K562 (cell line): ENCODE data around the gene DOCK8. TPM values are rescaled to one million over a fixed set of nuclear protein-coding genes. Genes with fewer than 3 reads are reported as not detected.

Experiments used
- ARNT ChIP-seq, 2 experiments: fragments of 450-650 bp; IDR thresholded peaks; 2 replicates each; pipeline ENCODE4 v1.6.1; 2016; ENCODE audit warnings: mild to moderate bottlenecking in 1 of 2
- BHLHE40 ChIP-seq: IDR thresholded peaks from 2 replicates; pipeline ENCODE4 v1.6.1; 2011; ENCODE audit warnings: low read length, improper control_type of control experiment
- ELF2 ChIP-seq: fragments of 250-450 bp; sonication (Bioruptor Pico); IDR thresholded peaks from 2 replicates; pipeline ENCODE4 v1.5.0; 2021; ENCODE audit warnings: mild to moderate bottlenecking
- ERF ChIP-seq: fragments of 450-650 bp; formaldehyde crosslinking; IDR thresholded peaks from 2 replicates; pipeline ENCODE4 v1.4.0; 2020; ENCODE audit warnings: mild to moderate bottlenecking, mixed read lengths
- ESRRB ChIP-seq: fragments of 250-450 bp; sonication (Bioruptor Pico); IDR thresholded peaks from 2 replicates; pipeline ENCODE4 v1.5.0; 2020; ENCODE audit warnings: mild to moderate bottlenecking, moderate library complexity, borderline replicate concordance
- MTA2 ChIP-seq: fragments of 450-650 bp; IDR thresholded peaks from 2 replicates; pipeline ENCODE4 v1.6.1; 2016; ENCODE audit warnings: low read depth
- NCOA6 ChIP-seq: fragments of 450-650 bp; IDR thresholded peaks from 2 replicates; pipeline ENCODE4 v1.6.1; 2017; ENCODE audit warnings: mild to moderate bottlenecking
- RCOR1 ChIP-seq, 2 experiments: IDR thresholded peaks; 2 replicates each; pipeline ENCODE4 v1.6.1; 2012; ENCODE audit warnings: low read depth in 2 of 2, low read length in 2 of 2, borderline replicate concordance in 1 of 2, improper control_type of control experiment in 1 of 2
- RFX5 ChIP-seq: IDR thresholded peaks from 2 replicates; pipeline ENCODE4 v1.6.1; 2011; ENCODE audit warnings: low read depth, mild to moderate bottlenecking, improper control_type of control experiment, low read length
- SIN3A ChIP-seq, 2 experiments: fragments of 150-350 bp in 1 of 2; IDR thresholded peaks; 2 replicates each; pipeline ENCODE4 v1.6.1; 2011 to 2016; ENCODE audit warnings: borderline replicate concordance in 2 of 2, low read depth in 2 of 2, low read length in 2 of 2, mild to moderate bottlenecking in 2 of 2, moderate library complexity in 2 of 2; ENCODE audit not compliant: control insufficient read depth in 1 of 2
- SMAD4 ChIP-seq: fragments of 250-450 bp; sonication (Bioruptor Pico); conservative IDR thresholded peaks from 2 replicates; pipeline ENCODE4 v1.8.0; 2021; ENCODE audit warnings: inconsistent platforms, mild to moderate bottlenecking, moderate library complexity
- SMARCA4 ChIP-seq: fragments of 450-650 bp; IDR thresholded peaks from 2 replicates; pipeline ENCODE4 v1.6.1; 2016
- TCFL5 ChIP-seq: fragments of 250-450 bp; sonication (Bioruptor Pico); conservative IDR thresholded peaks from 2 replicates; pipeline ENCODE4 v1.6.1; 2021; ENCODE audit warnings: mild to moderate bottlenecking, moderate library complexity, matching md5 sums
- TRIM24 ChIP-seq, 2 experiments: fragments of 450-650 bp; IDR thresholded peaks; 2 replicates each; pipeline ENCODE4 v1.6.1; 2016
- ZNF655 ChIP-seq: fragments of 250-450 bp; sonication (Bioruptor Pico); IDR thresholded peaks from 2 replicates; pipeline ENCODE4 v1.5.0; 2021
- polyA plus RNA-seq, 8 experiments: library from polyadenylated mRNA; depleted of rRNA in 4 of 8; stranded (reverse) in 5 of 8; unstranded in 3 of 8; fragments of >200 nt; fragmentation: Nextera tagmentation in 2 of 8; fragmentation: Illumina TruSeq in 1 of 8; extraction: Ambion mirVana in 2 of 8; extraction: Trizol in 1 of 8; gene quantifications; 2 replicates each; pipeline versions ENCODE4 v1.2.1 to v1.2.3, GENCODE V29; 2011 to 2014; ENCODE audit warnings: inconsistent platforms in 1 of 8, missing spikeins in 1 of 8
- total RNA-seq, 7 experiments: library from RNA; depleted of rRNA in 6 of 7; stranded (reverse); fragments of >200 nt in 6 of 7; fragmentation: Illumina TruSeq in 2 of 7; extraction: Trizol in 2 of 7; gene quantifications; 2 replicates each; pipeline versions ENCODE4 v1.2.1 to v1.2.3, GENCODE V29; 2011 to 2021; ENCODE audit warnings: low replicate concordance in 1 of 7
- TF ChIP-seq, protein P1 (sequence below), 2 experiments: fragments of 450-650 bp; conservative IDR thresholded peaks; 2 replicates each; pipeline ENCODE4 v1.6.1; 2017; ENCODE audit warnings: mild to moderate bottlenecking in 2 of 2, moderate library complexity in 2 of 2
- TF ChIP-seq, protein P2 (sequence below): sonication (generic); formaldehyde crosslinking; IDR thresholded peaks from 2 replicates; pipeline ENCODE4 v1.8.1; 2023; ENCODE audit warnings: mild to moderate bottlenecking, missing genetic modification reagents
- TF ChIP-seq, protein P3 (sequence below): sonication (generic); formaldehyde crosslinking; IDR thresholded peaks from 2 replicates; pipeline ENCODE4 v1.8.1; 2023; ENCODE audit warnings: missing genetic modification reagents, mild to moderate bottlenecking, borderline replicate concordance

DOCK8 gene
- total and polyA plus RNA-seq, 9 of the 15 experiments (the other 6 are each of a cell fraction or from before 2014, with no cell fraction given): 14.4 to 53.8 (median 25.1) TPM

DNA sequence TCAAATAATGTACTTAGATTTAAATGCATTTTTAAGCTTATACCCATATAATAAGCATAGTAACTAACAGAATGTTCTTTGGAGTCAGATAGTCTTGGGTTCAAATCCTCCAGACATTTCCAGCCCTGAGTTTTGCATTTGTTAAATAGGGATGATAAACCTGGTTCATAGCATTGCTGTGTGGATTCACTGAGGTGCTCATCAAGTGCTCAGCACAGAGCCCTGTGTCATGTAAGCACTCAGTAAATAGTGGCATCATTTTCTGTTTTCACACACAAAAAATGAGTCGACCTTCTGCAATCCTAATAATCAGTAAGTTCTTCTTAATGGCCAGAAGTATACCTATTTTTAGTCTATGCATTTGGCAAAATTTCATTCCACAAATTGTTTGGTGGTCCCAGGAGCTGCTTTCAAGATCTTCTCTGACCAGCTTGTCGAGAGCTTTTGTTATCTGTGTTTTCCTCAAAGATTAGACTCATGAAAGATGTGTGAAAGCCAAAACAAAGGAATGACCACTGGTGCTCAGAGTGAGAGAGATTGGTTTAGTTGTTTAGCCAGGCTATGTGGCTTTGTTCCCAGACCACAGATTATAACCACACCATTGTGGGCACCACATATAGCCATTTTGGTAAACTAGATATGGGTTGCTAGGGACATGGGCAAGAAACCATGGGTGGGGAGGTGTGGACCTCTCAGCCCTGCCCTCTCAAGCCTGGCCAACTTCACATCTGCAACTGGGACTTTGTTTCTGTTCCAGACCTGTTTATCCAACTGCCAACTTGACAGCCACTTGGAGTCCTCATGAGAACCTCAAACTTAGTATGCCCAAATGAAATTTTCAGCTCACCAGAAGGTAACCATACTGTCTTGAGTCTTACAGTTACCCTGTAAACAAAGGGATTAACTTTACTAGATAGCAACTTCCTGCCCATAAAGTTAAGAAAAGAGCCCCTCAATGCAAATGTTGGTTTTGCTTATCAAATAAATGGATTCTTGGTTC, 45.0 kb downstream of the DOCK8 start (continued):
- TF ChIP-seq, protein P1, sequence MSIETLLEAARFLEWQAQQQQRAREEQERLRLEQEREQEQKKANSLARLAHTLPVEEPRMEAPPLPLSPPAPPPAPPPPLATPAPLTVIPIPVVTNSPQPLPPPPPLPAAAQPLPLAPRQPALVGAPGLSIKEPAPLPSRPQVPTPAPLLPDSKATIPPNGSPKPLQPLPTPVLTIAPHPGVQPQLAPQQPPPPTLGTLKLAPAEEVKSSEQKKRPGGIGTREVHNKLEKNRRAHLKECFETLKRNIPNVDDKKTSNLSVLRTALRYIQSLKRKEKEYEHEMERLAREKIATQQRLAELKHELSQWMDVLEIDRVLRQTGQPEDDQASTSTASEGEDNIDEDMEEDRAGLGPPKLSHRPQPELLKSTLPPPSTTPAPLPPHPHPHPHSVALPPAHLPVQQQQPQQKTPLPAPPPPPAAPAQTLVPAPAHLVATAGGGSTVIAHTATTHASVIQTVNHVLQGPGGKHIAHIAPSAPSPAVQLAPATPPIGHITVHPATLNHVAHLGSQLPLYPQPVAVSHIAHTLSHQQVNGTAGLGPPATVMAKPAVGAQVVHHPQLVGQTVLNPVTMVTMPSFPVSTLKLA (conservative IDR thresholded peaks at IDR 0.05): no peak
- TF ChIP-seq BHLHE40 (no peak), SIN3A (IDR thresholded peaks at IDR 0.05; ENCODE audit: borderline replicate concordance in 2 of 2, control insufficient read depth in 1 of 2, low read depth in 2 of 2, low read length in 2 of 2) (no peak), RFX5 (no peak), TRIM24 (IDR thresholded peaks at IDR 0.05) (0 out of 4 replicates have a peak, but pooled peaks of 1 of the 2 experiments have one; percentile 9), NCOA6 (no peak), SMAD4 (CRISPR knock-in tag) (peak; percentile 33; the same call in 1 of the 2 replicates), SMARCA4 (peak; percentile 60; the same call in 1 of the 2 replicates), ZNF655 (CRISPR knock-in tag) (no peak), ELF2 (CRISPR knock-in tag) (no peak), ESRRB (no peak), RCOR1 (IDR thresholded peaks at IDR 0.05; ENCODE audit: borderline replicate concordance in 1 of 2, low read depth in 2 of 2, low read length in 2 of 2) (peak in 1 of 2 experiments; percentile 63; a peak in 1 of 4 replicates), TCFL5 (CRISPR knock-in tag) (no peak), MTA2 (peak; percentile 48; the same call in 1 of the 2 replicates), ARNT (IDR thresholded peaks at IDR 0.05) (no peak), ERF (CRISPR knock-in tag) (no peak)
- TF ChIP-seq, protein P2, sequence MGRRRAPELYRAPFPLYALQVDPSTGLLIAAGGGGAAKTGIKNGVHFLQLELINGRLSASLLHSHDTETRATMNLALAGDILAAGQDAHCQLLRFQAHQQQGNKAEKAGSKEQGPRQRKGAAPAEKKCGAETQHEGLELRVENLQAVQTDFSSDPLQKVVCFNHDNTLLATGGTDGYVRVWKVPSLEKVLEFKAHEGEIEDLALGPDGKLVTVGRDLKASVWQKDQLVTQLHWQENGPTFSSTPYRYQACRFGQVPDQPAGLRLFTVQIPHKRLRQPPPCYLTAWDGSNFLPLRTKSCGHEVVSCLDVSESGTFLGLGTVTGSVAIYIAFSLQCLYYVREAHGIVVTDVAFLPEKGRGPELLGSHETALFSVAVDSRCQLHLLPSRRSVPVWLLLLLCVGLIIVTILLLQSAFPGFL: no peak
- TF ChIP-seq, protein P3, sequence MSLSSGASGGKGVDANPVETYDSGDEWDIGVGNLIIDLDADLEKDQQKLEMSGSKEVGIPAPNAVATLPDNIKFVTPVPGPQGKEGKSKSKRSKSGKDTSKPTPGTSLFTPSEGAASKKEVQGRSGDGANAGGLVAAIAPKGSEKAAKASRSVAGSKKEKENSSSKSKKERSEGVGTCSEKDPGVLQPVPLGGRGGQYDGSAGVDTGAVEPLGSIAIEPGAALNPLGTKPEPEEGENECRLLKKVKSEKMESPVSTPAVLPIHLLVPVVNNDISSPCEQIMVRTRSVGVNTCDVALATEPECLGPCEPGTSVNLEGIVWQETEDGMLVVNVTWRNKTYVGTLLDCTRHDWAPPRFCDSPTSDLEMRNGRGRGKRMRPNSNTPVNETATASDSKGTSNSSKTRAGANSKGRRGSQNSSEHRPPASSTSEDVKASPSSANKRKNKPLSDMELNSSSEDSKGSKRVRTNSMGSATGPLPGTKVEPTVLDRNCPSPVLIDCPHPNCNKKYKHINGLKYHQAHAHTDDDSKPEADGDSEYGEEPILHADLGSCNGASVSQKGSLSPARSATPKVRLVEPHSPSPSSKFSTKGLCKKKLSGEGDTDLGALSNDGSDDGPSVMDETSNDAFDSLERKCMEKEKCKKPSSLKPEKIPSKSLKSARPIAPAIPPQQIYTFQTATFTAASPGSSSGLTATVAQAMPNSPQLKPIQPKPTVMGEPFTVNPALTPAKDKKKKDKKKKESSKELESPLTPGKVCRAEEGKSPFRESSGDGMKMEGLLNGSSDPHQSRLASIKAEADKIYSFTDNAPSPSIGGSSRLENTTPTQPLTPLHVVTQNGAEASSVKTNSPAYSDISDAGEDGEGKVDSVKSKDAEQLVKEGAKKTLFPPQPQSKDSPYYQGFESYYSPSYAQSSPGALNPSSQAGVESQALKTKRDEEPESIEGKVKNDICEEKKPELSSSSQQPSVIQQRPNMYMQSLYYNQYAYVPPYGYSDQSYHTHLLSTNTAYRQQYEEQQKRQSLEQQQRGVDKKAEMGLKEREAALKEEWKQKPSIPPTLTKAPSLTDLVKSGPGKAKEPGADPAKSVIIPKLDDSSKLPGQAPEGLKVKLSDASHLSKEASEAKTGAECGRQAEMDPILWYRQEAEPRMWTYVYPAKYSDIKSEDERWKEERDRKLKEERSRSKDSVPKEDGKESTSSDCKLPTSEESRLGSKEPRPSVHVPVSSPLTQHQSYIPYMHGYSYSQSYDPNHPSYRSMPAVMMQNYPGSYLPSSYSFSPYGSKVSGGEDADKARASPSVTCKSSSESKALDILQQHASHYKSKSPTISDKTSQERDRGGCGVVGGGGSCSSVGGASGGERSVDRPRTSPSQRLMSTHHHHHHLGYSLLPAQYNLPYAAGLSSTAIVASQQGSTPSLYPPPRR (CRISPR knock-in tag): no peak
